Islet of Langerhans (tissue), 1 donor: ENCODE data around the gene GHRHR.

Experiments
- FAIRE-seq: peaks from one replicate; lab custom pipeline; 2011; peaks lifted over from hg19 to GRCh38; lab: Jason Lieb, UNC

Gene GHRHR

DNA sequence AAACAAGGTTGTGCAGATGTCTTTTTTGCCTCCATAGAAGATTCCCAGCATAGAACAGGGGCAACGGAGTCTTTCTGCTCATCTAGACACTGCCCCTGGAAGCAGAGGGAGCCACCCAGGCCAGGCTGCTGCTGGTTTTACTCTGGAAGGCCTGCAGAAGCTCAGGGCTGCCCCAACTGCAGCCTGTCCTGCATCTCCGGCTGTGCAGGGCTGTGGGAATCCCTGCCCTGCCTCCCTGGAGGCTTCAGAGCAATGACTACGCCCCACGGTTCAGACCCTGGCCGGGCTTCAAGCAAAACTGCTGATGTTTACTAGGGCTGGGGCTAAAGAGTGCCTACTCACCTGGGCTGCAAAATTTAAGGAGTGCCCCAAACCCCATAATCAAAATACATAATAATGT lies 43.9 kb downstream of the GHRHR start:
- FAIRE-seq: no peak

DNA sequence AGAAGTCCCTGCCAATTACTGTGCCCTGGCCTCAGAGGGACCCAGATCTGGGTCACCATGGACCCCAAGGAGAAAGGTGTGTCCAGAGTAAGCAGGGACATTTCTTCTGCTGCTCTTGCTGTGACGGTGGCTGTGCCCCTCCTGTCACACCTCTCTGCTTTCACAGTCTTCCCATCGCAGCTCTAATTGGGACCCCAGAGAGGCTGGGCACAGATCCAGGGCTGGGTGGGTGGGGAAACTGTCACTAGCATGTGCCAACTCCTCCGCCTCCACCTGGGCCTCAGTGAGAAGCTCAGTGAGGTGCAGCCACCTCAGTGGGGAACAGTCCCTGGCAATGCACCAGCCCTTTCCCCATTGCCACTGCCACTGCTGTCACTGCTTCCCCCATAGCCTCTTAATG lies 51.1 kb downstream of the GHRHR start:
- no peak for FAIRE-seq

DNA sequence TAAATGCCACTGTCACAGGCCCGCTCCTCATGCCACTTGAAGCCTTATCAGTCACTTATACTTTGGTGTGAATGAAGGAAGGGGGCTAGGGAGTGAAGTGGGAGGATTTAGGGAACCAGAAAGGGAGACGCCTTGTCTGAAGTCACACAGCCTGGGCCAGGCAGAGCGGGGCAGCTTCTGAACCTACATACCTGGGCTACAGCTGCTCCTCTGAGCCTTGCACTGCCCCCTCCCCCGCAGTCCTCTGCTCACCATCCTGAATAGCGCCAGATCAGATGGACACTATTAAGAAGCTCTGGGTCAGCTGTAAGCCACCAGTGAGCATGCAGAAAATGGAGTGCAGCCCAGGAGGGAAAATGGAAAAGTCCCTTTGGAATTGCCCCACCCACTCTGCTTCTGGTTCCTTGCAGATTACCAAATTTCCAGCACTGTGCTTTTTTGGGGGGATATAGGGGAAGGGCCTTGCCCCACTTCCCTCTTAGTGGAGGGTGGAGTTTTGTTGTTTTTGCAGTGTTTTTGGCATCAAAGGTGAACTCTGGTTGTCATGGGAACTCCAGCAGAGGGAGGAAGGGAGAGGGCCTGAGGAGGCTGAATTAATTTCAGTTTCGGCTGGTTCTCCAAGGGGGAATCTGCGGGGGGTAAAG lies 53.4 kb downstream of the GHRHR start:
- no peak for FAIRE-seq

DNA sequence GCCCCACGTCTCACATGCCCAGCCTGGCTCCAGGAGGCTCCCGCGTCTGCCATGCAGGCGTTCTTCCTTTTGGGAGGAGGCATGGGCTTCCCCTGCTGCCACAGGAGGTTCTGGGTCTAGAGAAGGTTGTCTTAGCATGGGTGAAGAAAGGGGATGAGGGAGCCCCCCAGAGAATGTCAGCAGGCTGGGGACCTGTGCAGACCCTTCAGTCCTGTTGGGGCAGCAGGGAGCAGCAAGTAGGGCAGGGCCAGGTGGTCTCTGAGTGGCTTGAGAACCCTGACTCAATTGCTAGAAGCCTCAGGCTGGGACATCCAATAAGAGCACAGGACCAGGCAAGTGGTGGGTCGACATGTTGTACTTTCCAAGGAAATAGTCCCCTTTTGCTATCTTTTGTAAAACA lies 54.0 kb downstream of the GHRHR start:
- no peak for FAIRE-seq

DNA sequence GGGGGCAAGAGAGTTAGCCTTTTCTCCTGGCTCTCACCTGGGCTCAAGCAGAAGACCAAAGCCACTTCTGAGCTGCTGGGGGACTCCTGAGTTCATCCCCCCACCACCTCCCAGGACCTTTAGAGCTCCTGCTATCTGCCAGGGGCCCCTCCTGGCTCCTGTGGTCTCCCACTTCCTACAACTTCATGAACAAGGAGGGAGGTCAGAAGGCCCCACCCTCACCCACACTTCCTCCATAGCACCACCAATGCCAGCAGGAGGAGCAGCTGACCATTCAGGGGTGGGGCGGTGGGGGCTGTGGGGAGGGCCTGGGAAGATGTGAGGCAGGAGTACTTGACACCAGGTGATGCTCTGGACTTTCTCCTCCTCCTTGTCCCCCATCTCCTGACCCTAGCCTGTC lies 55.8 kb downstream of the GHRHR start:
- no peak for FAIRE-seq

DNA sequence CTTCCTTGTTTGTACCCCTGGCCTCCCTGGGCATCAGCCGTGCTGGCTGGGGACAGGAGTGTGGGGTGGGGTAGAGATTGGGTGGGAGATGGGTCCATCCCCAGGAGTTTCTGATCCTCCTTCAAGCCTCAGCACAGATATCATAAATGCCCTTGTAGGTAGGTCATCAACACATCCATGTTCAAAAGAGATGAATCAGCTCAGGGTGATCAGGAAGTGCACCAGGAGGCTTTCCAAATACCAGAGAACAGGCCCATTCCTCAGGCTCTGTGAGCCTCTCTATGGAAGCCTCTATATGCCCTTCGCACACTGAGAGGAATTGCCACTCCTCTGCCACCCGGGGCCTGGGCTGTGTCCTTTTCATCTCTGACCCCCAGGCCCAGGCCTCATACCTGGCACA lies 56.4 kb downstream of the GHRHR start:
- FAIRE-seq: no peak

DNA sequence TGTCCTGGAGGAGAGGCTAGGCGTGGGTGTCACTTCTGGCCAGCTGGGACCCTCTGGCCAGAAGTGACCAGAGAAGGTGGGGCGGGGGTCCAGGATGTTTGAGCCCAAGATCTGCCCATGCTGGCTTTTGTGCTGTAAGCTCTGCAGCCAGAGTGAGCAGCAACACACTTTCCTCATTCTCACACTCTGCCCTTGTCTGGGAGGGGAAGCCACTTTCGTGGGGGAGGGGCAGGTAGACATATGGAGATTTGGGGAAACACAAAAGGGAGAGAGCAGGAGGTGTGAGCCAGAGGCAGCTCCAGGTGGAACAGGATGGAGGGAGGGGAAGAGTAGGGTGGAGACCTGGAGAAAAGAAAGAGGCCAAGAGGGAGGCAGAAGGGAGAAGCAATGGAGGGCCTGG lies 56.9 kb downstream of the GHRHR start:
- FAIRE-seq: no peak

DNA sequence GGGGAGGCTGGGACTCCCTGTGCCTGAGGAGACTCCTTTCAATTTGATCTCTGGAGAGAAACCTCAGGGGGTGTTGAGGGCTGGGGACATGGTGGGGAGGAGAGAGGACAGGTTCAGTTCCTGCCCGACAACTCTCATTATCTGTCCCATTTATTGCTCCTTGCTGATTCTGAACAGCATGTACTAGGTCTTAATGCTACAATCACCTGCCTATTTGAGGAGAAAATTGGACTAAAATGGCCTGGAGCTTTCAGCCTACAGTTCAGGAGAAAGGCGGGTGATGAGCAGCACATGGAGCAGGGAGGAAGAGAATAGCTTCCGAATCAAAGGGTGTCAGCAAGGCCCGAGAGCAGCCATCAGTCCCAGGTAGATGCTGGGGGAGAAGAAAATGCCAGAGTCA lies 58.4 kb downstream of the GHRHR start:
- no peak for FAIRE-seq

DNA sequence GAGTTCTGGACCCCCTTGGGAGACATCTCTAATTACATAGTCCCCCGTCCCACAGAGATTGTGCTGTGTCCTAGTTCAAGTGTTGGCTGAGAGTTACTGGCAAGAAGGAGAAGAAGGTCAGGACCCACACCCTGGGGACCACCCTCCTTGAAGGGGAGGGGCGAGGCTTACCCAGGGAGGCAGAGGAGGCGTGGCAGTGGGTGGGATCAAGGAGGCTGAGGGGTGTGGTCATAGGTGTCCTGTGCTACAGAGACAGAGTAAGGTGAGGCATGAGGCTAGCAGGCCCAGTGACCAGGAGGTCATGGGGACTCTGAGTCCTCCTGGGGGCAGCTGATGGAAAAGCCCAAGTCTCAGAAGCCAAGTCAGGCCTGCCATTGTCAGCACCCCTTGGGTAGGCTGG lies 59.0 kb downstream of the GHRHR start:
- FAIRE-seq: no peak

DNA sequence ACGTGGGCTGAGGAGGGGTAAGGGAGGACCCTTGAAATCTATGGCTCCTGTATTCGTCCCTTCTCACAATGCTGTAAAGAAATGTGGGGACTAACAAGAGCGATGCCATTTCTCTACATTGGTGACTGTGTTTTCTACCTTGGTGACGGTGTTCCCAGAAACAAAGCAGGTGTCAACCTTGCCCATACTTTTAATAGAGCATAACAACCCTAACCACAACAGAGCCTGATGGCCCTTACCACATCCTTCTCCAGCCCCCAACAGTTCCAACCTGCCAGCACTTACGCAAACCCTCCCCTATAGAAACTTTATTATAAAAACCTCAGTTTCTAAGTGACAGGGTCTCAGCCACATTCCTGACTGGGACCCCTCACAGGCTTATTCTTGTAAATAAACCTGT lies 60.1 kb downstream of the GHRHR start:
- FAIRE-seq: no peak

DNA sequence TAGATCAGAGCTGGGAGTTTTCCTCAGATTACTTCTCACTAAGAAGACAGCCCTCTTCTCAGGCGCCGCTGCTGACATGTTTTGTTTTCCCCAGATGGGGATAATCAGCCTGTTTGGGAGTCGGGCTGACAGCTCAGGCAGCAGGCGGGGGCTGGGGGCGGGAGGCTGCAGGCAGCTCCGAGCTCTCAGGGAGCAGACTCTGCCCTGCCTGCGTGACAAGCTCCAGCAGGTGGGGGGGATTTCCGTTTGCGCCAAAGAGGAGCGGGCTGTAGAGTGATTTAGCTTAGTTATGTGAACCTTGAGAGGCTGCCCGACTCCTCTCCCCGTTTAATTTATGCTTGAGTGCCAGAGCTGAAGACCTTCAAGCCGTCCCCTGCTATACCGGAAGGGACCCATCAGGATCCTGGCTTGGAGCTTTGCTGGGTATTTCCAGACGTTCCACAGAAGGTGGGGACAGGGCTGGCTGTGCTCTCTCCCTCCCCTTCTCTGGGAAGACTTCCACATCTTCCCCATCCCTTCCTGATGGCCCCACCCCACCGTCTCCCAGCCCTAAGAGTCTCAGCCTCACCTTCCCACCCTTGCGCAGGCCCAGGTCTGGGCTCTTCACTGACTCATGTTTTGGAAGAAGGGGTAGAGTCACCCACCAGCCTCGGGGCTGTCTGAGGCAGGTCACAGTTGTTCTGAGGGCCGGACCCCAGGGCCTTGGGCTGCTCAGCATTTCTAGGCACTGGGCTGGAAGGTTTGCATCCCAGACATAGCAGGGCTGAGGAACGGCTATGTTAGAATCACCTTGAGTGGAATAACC lies 63.6 kb downstream of the GHRHR start:
- no peak for FAIRE-seq

DNA sequence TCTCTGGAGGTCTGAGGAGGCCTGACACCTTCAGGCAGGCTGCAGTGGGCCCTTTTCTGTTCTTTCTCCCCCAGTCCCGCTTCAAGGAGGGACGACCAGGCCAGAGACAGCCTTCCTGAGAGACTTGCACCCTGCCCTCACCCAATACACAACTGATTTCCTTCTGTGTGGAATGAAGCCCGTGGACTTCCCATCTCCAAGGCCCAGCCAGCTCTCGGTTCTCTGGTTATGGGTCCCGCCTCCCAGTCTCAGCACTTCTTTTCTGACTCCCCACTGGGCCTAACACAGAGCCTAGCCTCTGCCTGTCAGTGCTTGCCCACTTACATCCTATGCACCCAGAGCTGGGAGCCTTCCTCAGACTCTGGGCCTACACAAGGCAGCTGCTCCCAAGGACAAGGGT lies 64.3 kb downstream of the GHRHR start:
- no peak for FAIRE-seq

DNA sequence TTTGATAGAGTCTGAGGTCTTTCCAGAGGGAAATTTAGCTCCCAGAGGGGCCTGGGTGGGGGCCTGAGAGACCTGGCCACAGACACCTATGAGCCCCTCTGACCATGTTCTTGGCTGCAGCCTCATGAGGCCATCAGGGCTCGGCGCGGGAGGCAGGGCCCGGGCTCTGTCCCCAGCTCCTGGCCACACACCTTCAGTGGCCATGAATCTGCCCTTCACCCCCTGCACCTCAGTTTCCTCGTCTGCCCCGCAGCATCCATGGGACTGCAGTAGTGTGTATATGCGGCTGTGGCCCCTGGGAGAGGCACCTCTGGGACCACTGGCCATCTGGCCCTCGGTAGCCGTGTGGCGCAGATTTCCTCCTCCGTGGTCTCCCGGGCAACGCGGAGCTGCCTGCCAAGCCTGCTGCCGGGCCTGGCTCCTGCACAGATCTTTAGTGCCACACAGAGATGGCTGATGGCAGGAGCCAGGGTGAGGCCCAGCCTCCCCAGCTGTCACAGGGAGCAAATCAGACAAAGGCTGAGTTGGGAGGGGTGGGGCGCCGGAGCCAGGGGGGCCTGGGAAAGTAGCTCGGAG lies 64.8 kb downstream of the GHRHR start:
- FAIRE-seq: no peak
